Measurements from ENCODE around the gene TAAR5. TPM values are rescaled to one million over a fixed set of nuclear protein-coding genes. Genes with fewer than 3 reads are reported as not detected.
"Not testable (repeated sequence)": the region's sequence is repeated elsewhere in the genome, so short reads cannot be mapped to it uniquely, and the experiment has no call there.

Gene TAAR5, protein sequence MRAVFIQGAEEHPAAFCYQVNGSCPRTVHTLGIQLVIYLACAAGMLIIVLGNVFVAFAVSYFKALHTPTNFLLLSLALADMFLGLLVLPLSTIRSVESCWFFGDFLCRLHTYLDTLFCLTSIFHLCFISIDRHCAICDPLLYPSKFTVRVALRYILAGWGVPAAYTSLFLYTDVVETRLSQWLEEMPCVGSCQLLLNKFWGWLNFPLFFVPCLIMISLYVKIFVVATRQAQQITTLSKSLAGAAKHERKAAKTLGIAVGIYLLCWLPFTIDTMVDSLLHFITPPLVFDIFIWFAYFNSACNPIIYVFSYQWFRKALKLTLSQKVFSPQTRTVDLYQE
- not detected for total RNA-seq

DNA sequence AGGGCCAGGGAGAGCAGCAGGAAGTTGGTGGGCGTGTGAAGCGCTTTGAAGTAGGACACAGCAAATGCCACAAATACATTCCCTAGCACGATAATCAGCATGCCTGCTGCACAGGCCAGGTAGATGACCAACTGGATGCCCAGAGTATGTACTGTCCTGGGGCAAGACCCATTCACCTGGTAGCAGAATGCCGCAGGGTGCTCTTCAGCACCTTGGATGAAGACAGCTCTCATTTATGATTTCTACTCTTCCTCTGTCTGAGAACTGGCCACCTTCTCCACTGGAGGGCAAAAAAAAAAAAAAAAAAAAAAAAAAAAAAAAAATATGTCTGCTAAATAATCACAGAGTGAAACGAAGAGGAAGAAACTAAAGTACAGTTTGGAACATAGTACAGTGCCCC lies at the start of gene TAAR5:
TSS of gene TAAR5 (minus strand) at position 288 of the 400 bp plus-strand sequence. CDS start at position 233, 55 bp downstream.
- H3K27ac ChIP-seq, result no peak within 1 kb of the TSS
- no peak within 1 kb of the TSS for H3K4me3 ChIP-seq
- no peaks in the 10 kb centered on the region for H3K36me3 ChIP-seq
- 81% methylated on average over 5 of the region's 5 CpGs for WGBS
- DNase-seq (ENCODE audit: low spot score in 2 of 2), result no peak
- TF ChIP-seq, protein P1, sequence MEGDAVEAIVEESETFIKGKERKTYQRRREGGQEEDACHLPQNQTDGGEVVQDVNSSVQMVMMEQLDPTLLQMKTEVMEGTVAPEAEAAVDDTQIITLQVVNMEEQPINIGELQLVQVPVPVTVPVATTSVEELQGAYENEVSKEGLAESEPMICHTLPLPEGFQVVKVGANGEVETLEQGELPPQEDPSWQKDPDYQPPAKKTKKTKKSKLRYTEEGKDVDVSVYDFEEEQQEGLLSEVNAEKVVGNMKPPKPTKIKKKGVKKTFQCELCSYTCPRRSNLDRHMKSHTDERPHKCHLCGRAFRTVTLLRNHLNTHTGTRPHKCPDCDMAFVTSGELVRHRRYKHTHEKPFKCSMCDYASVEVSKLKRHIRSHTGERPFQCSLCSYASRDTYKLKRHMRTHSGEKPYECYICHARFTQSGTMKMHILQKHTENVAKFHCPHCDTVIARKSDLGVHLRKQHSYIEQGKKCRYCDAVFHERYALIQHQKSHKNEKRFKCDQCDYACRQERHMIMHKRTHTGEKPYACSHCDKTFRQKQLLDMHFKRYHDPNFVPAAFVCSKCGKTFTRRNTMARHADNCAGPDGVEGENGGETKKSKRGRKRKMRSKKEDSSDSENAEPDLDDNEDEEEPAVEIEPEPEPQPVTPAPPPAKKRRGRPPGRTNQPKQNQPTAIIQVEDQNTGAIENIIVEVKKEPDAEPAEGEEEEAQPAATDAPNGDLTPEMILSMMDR (IDR thresholded peaks at IDR 0.05), result no peak
- TF ChIP-seq EP300 (IDR thresholded peaks at IDR 0.05) (no peak), POLR2A (IDR thresholded peaks at IDR 0.05) (no peak), POLR2AphosphoS5 (IDR thresholded peaks at IDR 0.05) (no peak)
- H3K4me1 ChIP-seq, result no peaks in the 10 kb centered on the region
- no peaks in the 10 kb centered on the region for H3K9me3 ChIP-seq
- peaks cover 6% of the 10 kb centered on the region for H3K27me3 ChIP-seq

DNA sequence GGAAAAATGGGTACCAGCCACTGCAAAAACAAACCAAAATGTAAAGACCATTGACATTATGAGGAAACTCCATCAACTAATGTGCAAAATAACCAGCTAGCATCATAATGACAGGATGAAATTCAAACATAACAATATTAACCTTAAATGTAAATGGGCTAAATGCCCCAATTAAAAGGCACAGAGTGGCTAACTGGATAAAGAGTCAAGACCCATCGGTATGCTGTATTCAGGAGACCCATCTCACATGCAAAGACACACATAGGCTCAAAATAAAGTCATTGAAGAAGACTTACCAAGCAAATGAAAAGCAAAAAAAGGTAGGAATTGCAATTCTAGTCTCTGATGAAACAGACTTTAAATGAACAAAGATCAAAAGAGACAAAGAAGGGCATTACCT lies 47.6 kb upstream of the TAAR5 start:
- H3K36me3 ChIP-seq; H3K27ac ChIP-seq; DNase-seq (ENCODE audit: low spot score in 2 of 2); H3K9me3 ChIP-seq; H3K4me3 ChIP-seq; H3K4me1 ChIP-seq: not testable (repeated sequence)
- peaks cover 11% of the 10 kb centered on the region for H3K27me3 ChIP-seq
- WGBS, result 82% methylated on average over 1 of the region's 1 CpG

DNA sequence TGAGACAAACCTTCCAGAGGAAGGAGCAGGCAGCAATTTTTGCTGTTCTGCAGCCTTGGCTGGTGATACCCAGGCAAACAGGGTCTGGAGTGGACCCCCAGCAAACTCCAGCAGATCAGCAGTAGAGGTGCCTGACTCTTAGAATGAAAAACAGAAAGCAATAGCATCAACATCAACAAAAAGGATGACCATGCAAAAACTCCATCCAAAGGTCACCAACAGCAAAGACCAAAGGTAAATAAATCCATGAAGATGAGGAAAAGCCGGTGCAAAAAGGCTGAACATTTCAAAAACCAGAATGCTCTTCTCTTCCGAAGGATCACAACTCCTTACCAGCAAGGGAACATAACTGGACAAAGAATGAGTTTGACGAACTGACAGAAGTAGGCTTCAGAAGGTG lies 46.4 kb upstream of the TAAR5 start:
- not testable (repeated sequence) for H3K36me3 ChIP-seq; H3K4me1 ChIP-seq; H3K9me3 ChIP-seq; H3K27ac ChIP-seq; H3K4me3 ChIP-seq; DNase-seq (ENCODE audit: low spot score in 2 of 2)
- peaks cover 11% of the 10 kb centered on the region for H3K27me3 ChIP-seq
- 92% methylated on average over 3 of the region's 3 CpGs for WGBS

DNA sequence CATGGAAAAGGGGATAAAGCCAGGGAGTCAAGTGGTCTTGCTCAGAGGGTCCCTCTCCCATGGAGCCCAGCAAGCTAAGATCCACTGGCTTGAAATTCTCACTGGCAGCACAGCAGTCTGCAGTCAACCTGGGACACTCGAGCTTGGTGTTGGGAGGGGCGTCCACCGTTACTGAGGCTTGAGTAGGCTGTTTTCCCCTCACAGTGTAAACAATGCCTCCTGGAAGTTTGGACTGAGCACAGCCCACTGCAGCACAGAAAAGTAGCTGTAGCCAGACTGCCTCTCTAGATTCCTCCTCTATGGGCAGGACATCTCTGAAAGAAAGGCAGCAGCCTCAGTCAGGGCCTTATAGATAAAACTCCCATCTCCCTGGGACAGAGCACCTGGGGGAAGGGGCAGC lies 45.7 kb upstream of the TAAR5 start:
- H3K4me1 ChIP-seq; H3K9me3 ChIP-seq; H3K36me3 ChIP-seq; H3K4me3 ChIP-seq; DNase-seq (ENCODE audit: low spot score in 2 of 2); H3K27ac ChIP-seq: not testable (repeated sequence)
- H3K27me3 ChIP-seq, result peaks cover 11% of the 10 kb centered on the region
- 43% methylated on average over 3 of the region's 3 CpGs for WGBS

DNA sequence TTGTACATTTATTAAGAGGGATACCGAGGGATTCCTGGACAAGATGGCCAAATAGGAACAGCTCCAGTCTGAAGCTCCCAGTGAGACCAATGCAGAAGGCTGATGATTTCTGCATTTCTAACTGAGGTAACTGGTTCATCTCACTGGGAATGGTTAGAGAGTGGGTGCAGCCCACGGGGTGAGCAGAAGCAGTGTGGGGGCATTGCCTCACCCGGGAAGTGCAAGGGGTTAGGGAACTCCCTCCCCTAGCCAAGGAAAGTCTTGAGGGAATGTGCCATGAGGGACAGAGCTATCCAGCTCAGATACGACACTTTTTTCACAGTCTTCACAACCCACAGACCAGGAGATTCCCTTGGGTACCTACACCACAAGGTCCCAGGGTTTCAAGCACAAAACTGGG lies 45.3 kb upstream of the TAAR5 start:
- Histone ChIP-seq H3K27ac (no peak overlapping the region), H3K4me1 (no peaks in the 10 kb centered on the region), H3K9me3 (no peaks in the 10 kb centered on the region), H3K36me3 (no peaks in the 10 kb centered on the region), H3K4me3 (no peak overlapping the region), H3K27me3 (peaks cover 11% of the 10 kb centered on the region)
- 78% methylated on average over 4 of the region's 4 CpGs for WGBS
- TF ChIP-seq POLR2A (IDR thresholded peaks at IDR 0.05), result no peak
- TF ChIP-seq, protein P1 (IDR thresholded peaks at IDR 0.05), result no peak
- TF ChIP-seq EP300 (IDR thresholded peaks at IDR 0.05), result no peak
- TF ChIP-seq POLR2AphosphoS5 (IDR thresholded peaks at IDR 0.05), result no peak
- DNase-seq (ENCODE audit: low spot score in 2 of 2), result no peak

DNA sequence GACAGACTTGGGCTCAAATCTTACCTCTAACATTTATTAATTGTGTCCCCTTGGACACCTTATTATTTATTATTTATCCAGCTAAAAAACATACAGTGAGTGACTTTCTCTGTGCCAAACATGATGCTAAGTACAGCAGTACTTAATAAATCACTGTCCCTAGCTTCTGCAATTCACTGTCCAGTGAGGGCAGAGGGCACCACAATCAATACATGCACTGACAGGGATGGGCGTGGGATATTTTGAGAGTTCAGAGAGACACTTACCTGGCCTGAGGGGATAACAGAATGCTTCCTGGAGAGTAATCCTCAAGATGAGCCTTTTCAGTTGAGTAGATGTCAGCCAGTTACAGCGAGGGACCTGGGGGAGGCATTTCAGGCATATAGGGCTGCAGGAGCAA lies 43.8 kb upstream of the TAAR5 start:
- H3K4me1 ChIP-seq, result no peaks in the 10 kb centered on the region
- H3K27me3 ChIP-seq, result peaks cover 11% of the 10 kb centered on the region
- H3K4me3 ChIP-seq, result no peak overlapping the region
- H3K27ac ChIP-seq, result no peak overlapping the region
- H3K9me3 ChIP-seq, result no peaks in the 10 kb centered on the region
- WGBS, result 53% methylated on average over 2 of the region's 2 CpGs
- no peaks in the 10 kb centered on the region for H3K36me3 ChIP-seq
- no peak for DNase-seq (ENCODE audit: low spot score in 2 of 2)
- TF ChIP-seq POLR2A (IDR thresholded peaks at IDR 0.05), result no peak
- no peak for TF ChIP-seq POLR2AphosphoS5 (IDR thresholded peaks at IDR 0.05)
- TF ChIP-seq, protein P1 (IDR thresholded peaks at IDR 0.05), result no peak
- no peak for TF ChIP-seq EP300 (IDR thresholded peaks at IDR 0.05)

DNA sequence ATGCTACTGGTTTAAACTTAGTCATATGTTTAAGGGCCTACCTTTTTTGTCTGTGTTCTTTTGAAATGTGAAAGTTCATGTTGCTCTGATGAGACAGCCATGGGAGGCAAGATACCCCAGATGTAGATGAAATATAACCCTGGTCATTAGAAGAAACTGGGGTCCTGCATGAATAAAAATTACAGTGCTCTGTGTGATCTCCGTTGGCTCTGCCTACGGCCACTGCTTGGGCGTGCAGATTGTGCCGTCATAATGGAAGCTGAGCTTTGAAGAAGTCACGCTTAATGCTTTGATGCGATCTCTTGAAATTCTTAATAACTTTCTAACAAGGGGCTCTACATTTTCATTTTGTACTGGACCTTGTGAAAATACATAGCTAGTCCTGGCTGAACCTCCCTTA lies 34.6 kb upstream of the TAAR5 start, which contains the start of gene TAAR2:
TSS of gene TAAR2 (minus strand) at position 101 of the 400 bp plus-strand sequence. CDS start at position 101, 0 bp downstream.
- Histone ChIP-seq H3K27ac (no peak within 1 kb of the TSS), H3K27me3 (no peaks in the 10 kb centered on the region), H3K4me1 (no peaks in the 10 kb centered on the region), H3K9me3 (no peaks in the 10 kb centered on the region), H3K36me3 (no peaks in the 10 kb centered on the region), H3K4me3 (no peak within 1 kb of the TSS)
- TF ChIP-seq POLR2A (IDR thresholded peaks at IDR 0.05) (no peak), EP300 (IDR thresholded peaks at IDR 0.05) (no peak), POLR2AphosphoS5 (IDR thresholded peaks at IDR 0.05) (no peak)
- TF ChIP-seq, protein P1 (IDR thresholded peaks at IDR 0.05), result no peak
- DNase-seq (ENCODE audit: low spot score in 2 of 2), result no peak
- 88% methylated on average over 6 of the region's 6 CpGs for WGBS

All from suprapubic skin (tissue), 4 donors.